ENCODE measurements around the gene UAP1L1.

Gene UAP1L1

DNA sequence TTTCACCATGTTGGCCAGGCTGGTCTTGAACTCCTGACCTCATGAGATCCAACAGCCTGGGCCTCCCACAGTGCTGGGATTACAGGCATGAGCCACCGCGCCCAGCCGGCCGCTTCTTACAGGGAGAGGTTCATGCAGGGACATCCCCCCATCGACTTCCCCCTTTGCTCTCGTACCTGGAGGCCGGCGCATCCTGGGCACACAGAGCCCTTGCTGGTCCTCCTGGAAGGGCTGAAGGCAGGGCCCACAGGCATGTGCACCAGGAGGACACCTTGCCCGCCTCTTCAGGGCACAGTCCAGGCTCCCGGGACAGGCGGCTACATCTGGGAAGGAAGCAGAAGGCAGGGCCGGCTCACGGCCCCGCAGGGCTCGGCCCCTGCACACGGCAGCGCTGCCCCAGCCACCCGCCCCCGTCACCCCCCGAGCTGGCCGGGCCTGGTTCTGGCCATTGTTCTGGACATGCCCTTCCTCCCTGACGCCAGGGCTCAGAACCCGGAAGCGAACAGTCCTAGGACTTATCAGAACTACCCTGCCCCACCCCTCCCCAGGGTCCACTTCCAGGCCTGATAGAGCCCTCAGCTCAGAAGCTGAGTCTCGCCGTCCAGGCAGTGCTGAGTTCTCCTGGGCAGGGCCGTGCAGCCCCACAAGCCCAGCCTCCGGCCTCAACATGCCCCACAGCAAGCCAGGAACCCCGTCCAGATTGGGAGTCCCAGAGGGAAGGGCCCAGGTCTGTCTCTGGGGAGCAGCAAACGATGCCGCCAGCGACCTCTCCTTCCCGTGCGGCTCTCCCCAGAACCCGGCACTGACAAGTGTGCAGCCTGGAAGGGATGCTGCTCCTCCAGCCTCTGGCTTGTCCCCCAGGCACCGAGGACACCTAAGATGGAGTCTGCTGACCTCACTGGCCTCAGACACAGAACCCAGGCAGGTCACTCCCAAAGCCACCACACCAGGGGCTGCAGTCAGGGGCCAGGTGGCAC lies 34.3 kb upstream of the UAP1L1 start:
- Histone ChIP-seq H3K4me3 (replicated peaks; ENCODE audit: insufficient read depth, low read length) (no peak overlapping the region), H3K27ac (replicated peaks) (no peak overlapping the region), H3K27me3 (ENCODE audit: insufficient read depth, poor library complexity, severe bottlenecking) (peaks cover 28% of the 10 kb centered on the region)
- no peak for DNase-seq (ENCODE audit: low read depth in 1 of 2, low spot score in 1 of 2)
- TF ChIP-seq, protein P1, sequence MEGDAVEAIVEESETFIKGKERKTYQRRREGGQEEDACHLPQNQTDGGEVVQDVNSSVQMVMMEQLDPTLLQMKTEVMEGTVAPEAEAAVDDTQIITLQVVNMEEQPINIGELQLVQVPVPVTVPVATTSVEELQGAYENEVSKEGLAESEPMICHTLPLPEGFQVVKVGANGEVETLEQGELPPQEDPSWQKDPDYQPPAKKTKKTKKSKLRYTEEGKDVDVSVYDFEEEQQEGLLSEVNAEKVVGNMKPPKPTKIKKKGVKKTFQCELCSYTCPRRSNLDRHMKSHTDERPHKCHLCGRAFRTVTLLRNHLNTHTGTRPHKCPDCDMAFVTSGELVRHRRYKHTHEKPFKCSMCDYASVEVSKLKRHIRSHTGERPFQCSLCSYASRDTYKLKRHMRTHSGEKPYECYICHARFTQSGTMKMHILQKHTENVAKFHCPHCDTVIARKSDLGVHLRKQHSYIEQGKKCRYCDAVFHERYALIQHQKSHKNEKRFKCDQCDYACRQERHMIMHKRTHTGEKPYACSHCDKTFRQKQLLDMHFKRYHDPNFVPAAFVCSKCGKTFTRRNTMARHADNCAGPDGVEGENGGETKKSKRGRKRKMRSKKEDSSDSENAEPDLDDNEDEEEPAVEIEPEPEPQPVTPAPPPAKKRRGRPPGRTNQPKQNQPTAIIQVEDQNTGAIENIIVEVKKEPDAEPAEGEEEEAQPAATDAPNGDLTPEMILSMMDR (IDR thresholded peaks at IDR 0.05; ENCODE audit: insufficient read depth, low read length), result no peak
- TF ChIP-seq, protein P2, sequence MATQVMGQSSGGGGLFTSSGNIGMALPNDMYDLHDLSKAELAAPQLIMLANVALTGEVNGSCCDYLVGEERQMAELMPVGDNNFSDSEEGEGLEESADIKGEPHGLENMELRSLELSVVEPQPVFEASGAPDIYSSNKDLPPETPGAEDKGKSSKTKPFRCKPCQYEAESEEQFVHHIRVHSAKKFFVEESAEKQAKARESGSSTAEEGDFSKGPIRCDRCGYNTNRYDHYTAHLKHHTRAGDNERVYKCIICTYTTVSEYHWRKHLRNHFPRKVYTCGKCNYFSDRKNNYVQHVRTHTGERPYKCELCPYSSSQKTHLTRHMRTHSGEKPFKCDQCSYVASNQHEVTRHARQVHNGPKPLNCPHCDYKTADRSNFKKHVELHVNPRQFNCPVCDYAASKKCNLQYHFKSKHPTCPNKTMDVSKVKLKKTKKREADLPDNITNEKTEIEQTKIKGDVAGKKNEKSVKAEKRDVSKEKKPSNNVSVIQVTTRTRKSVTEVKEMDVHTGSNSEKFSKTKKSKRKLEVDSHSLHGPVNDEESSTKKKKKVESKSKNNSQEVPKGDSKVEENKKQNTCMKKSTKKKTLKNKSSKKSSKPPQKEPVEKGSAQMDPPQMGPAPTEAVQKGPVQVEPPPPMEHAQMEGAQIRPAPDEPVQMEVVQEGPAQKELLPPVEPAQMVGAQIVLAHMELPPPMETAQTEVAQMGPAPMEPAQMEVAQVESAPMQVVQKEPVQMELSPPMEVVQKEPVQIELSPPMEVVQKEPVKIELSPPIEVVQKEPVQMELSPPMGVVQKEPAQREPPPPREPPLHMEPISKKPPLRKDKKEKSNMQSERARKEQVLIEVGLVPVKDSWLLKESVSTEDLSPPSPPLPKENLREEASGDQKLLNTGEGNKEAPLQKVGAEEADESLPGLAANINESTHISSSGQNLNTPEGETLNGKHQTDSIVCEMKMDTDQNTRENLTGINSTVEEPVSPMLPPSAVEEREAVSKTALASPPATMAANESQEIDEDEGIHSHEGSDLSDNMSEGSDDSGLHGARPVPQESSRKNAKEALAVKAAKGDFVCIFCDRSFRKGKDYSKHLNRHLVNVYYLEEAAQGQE (IDR thresholded peaks at IDR 0.05; ENCODE audit: insufficient replicate concordance, low read depth), result no peak
- TF ChIP-seq SPI1 (IDR thresholded peaks at IDR 0.05; ENCODE audit: borderline replicate concordance, low read depth) (no peak), GABPA (IDR thresholded peaks at IDR 0.05; ENCODE audit: low read depth) (no peak), POLR2AphosphoS5 (IDR thresholded peaks at IDR 0.05; ENCODE audit: low read depth) (no peak)

DNA sequence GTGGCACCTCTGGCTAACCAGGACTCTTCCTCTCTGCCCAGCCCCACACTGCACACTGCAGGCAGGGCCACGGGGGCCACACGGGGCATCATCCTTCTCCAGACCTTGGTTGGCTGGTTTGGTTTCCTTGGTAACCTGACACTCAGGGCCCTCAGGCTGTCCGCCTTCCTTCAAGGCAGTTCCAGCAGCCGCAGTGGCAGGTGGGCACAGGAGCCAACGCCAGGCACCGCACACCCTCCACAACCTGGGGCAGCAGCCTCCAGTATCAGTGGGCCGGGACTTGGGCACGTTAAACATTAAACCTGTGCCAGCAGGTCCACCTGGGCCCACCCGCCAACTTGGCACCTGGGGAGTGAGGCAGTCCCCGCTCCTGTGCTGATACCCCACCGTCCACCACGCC lies 33.3 kb upstream of the UAP1L1 start:
- no peak for DNase-seq (ENCODE audit: low read depth in 1 of 2, low spot score in 1 of 2)
- Histone ChIP-seq H3K27ac (replicated peaks) (no peak overlapping the region), H3K27me3 (ENCODE audit: insufficient read depth, poor library complexity, severe bottlenecking) (peaks cover 30% of the 10 kb centered on the region), H3K4me3 (replicated peaks; ENCODE audit: insufficient read depth, low read length) (no peak overlapping the region)
- no peak for TF ChIP-seq SPI1 (IDR thresholded peaks at IDR 0.05; ENCODE audit: borderline replicate concordance, low read depth)
- TF ChIP-seq GABPA (IDR thresholded peaks at IDR 0.05; ENCODE audit: low read depth), result no peak
- TF ChIP-seq, protein P1 (IDR thresholded peaks at IDR 0.05; ENCODE audit: insufficient read depth, low read length), result no peak
- TF ChIP-seq POLR2AphosphoS5 (IDR thresholded peaks at IDR 0.05; ENCODE audit: low read depth), result no peak
- TF ChIP-seq, protein P2 (IDR thresholded peaks at IDR 0.05; ENCODE audit: insufficient replicate concordance, low read depth), result no peak

DNA sequence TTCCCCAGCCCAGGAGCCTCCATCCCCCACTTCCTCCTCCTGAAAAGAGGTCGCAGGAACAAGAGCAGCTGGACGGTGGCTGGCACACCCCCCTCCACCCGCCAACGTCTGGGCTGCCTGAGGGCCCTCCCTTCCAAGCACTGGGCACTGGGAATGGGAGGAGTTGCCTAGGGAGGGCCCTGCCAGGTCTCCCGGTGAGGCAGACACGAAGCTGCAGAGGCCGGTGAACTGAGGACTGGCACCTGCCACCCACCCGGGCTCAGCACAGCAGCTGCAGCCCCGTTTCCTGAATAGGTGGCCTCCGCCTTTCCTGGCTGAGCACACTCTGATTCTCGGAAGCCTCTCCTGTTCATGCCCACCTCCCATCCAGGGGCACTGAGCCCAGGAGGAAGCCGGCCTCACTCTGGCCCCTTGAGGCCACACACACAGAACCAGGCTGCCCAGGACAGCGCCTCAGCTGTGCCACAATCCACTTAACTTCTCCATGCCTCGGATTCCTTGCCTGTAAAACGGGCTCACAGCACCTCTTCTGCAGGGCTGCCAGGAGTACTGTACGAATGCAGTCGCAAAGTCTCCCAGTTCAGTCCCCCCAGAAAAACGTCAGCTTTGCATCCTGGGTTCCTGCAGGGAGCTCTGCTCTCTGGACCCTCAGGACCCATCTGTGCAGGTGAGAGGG lies 32.7 kb upstream of the UAP1L1 start:
- Histone ChIP-seq H3K4me3 (replicated peaks; ENCODE audit: insufficient read depth, low read length) (no peak overlapping the region), H3K27me3 (ENCODE audit: insufficient read depth, poor library complexity, severe bottlenecking) (peaks cover 36% of the 10 kb centered on the region), H3K27ac (replicated peaks) (no peak overlapping the region)
- no peak for DNase-seq (ENCODE audit: low read depth in 1 of 2, low spot score in 1 of 2)
- TF ChIP-seq POLR2AphosphoS5 (IDR thresholded peaks at IDR 0.05; ENCODE audit: low read depth) (no peak), SPI1 (IDR thresholded peaks at IDR 0.05; ENCODE audit: borderline replicate concordance, low read depth) (peak; percentile 34; the same call in 1 of the 2 replicates)

Measured in HL-60 (cell line).